ENCODE results near the gene NOC4L. TPM values are rescaled to one million over a fixed set of nuclear protein-coding genes. Genes with fewer than 3 reads are reported as not detected.
A peak's percentile ranks its signal among the peaks of the same experiment; 100 is the strongest.

NOC4L gene
- total and polyA plus RNA-seq, 12 donors = 7.4 to 22.2 (median 9.5) TPM

DNA sequence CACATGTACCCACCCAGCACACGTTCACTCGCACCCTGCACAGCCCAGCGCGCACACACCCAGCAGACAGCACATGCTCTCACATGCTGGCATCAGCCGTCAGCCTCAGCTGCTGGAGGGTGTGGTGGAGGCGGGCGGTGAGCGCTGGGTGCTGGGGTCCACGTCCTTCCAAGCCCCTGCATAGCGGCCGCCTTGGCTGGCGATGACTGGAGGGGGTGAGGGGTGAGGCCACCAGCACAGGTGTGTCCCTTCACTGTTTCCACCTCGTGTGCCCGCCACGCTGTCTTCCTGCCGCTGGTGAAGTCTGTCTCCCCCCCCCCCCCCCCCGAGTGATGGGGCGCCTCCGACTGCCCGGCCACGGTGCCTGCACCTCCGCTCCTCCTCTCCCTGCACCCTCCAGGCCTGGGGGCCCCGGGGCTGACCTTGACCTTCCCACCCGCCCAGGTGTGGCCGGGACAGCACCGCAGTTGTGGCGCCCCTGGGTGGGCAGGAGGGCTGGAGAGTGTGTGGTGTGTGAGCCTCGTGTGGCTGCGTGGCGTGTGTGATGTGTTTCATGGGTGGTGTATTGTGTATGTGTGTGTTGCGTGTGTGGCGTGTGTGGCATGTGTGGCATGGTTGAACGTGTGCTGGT is 37.4 kb downstream of the NOC4L start:
- Histone ChIP-seq H3K9me3 (peaks cover 0 to 29% (median 0%) of the 10 kb centered on the region in 11 donors), H3K4me1 (peaks cover 0 to 12% (median 0%) of the 10 kb centered on the region in 9 donors), H3K4me3 (no peak overlapping the region), H3K27me3 (peaks cover 0 to 52% (median 27%) of the 10 kb centered on the region in 7 donors), H3K27ac (no peak overlapping the region), H3K36me3 (no peaks in the 10 kb centered on the region)
- TF ChIP-seq, protein P1, sequence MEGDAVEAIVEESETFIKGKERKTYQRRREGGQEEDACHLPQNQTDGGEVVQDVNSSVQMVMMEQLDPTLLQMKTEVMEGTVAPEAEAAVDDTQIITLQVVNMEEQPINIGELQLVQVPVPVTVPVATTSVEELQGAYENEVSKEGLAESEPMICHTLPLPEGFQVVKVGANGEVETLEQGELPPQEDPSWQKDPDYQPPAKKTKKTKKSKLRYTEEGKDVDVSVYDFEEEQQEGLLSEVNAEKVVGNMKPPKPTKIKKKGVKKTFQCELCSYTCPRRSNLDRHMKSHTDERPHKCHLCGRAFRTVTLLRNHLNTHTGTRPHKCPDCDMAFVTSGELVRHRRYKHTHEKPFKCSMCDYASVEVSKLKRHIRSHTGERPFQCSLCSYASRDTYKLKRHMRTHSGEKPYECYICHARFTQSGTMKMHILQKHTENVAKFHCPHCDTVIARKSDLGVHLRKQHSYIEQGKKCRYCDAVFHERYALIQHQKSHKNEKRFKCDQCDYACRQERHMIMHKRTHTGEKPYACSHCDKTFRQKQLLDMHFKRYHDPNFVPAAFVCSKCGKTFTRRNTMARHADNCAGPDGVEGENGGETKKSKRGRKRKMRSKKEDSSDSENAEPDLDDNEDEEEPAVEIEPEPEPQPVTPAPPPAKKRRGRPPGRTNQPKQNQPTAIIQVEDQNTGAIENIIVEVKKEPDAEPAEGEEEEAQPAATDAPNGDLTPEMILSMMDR (IDR thresholded peaks at IDR 0.05) = no peak
- DNase-seq = peak in 1 of 2 donors; percentile 6
- ATAC-seq = peak in 1 of 8 donors; percentile 40
- intact Hi-C loops (cut with DNase I) = no loop called here
- WGBS, 2 donors = 87% methylated on average over 32 to 33 of the region's 33 CpGs

DNA sequence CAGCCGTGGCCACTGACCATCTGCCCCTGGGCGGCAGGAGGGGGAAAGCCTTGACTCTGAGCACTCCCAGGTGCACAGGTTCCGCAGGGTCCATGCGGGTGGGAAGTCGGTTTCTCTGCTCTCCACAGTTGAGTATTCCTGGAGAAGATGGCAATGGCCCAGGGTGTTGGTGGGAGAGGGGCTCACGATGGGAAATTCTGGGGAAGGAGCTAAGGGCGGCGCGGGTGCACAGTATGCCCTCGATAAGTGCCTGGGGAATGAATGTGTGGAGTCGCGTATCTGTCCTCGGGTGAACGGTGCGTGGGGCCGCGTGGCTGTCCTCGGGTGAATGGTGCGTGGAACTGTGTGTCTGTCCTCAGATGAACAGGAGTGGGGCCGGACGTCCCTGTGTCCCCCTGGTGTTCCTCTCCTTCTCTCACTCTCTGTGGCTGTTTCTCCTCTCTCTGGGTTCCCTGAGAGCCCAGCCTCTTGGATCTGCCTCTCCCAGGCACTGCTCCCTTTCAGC is 38.0 kb downstream of the NOC4L start:
- no peak for ATAC-seq
- peaks cover 0 to 33% (median 0%) of the 10 kb centered on the region in 11 donors for H3K9me3 ChIP-seq
- no peak overlapping the region for H3K27ac ChIP-seq
- no peak overlapping the region for H3K4me3 ChIP-seq
- WGBS, 2 donors = 90 to 93% methylated on average over 21 of the region's 21 CpGs
- DNase-seq = no peak
- no peaks in the 10 kb centered on the region for H3K36me3 ChIP-seq
- TF ChIP-seq, protein P1 (IDR thresholded peaks at IDR 0.05) = no peak
- intact Hi-C loops (cut with DNase I) = no loop called here
- peaks cover 0 to 51% (median 21%) of the 10 kb centered on the region in 7 donors for H3K27me3 ChIP-seq
- H3K4me1 ChIP-seq = peaks cover 0 to 15% (median 0%) of the 10 kb centered on the region in 9 donors

DNA sequence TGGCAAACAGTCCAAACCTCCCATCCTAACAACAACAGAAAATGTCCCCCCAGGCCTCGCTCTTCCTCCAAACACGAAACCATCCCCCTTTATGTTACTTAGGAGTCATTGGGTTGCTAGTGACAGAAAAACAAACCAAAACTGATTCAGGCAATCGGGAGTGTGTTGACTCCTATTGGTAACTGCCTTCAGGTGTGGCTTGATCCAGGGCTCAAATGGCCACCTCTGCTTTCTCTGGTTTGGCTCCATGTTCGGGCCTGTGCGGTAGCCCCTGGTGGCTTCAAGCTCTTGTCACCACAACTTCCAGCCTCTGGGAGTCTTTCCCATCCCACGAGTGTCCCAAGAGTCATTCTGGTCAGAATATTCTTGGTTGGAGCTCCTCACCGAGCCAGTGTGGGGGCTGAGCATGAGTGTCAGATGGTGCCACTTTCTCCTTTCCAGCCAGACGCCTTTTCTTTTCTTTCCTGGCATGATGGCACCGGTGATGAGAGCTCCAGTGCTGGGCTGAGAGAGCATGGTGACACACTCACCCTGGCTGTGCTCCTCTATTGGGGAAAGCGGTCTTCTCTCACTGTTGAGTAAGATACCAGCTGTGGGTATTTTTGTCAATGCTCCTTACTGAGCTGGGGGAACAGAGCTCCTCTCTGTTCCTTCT is 38.6 kb downstream of the NOC4L start:
- TF ChIP-seq, protein P1 (IDR thresholded peaks at IDR 0.05) = no peak
- Histone ChIP-seq H3K4me1 (peaks cover 0 to 15% (median 0%) of the 10 kb centered on the region in 9 donors), H3K27me3 (peaks cover 0 to 48% (median 19%) of the 10 kb centered on the region in 7 donors), H3K27ac (no peak overlapping the region), H3K4me3 (no peak overlapping the region), H3K9me3 (peaks cover 0 to 38% (median 0%) of the 10 kb centered on the region in 11 donors), H3K36me3 (no peaks in the 10 kb centered on the region)
- intact Hi-C loops (cut with DNase I) = no loop called here
- ATAC-seq = no peak
- WGBS, 2 donors = 79 to 81% methylated on average over 10 of the region's 10 CpGs
- DNase-seq = no peak

DNA sequence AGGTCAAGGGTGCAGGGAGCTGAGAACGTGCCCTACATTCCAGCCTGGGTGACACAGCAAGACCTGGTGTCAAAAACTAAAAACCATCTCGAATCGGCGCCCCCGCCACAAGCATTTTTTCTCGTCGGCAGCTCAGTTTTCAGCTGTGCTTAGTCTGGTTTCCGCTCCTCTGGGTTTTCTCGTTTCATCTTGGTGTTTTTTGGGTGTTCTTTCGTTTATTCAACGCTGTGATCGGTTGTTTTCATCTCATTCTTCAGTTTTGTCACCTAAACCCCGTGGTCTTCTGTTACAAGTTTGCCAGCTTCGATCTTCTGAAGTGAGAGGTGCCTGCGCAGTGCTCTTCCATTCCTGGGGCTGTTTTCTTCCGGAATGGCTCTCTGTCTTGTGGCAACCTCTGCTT is 41.4 kb downstream of the NOC4L start:
- Histone ChIP-seq H3K27me3 (peaks cover 0 to 46% (median 0%) of the 10 kb centered on the region in 7 donors), H3K27ac (peak overlapping the region in 1 of 10 donors; percentile 5), H3K9me3 (peaks cover 0 to 40% (median 0%) of the 10 kb centered on the region in 11 donors), H3K4me1 (peaks cover 3 to 34% (median 10%) of the 10 kb centered on the region in 9 donors), H3K4me3 (peak overlapping the region in 1 of 10 donors; percentile 12), H3K36me3 (no peaks in the 10 kb centered on the region)
- no peak for DNase-seq
- no peak for ATAC-seq
- WGBS, 2 donors = 65 to 66% methylated on average over 16 of the region's 16 CpGs
- intact Hi-C loops (cut with DNase I) = no loop called here
- TF ChIP-seq, protein P1 (IDR thresholded peaks at IDR 0.05) = no peak
